GM23338 (cell line): ENCODE data around the gene GJB5. TPM values are rescaled to one million over a fixed set of nuclear protein-coding genes. Genes with fewer than 3 reads are reported as not detected.

Experiments used
- ATAC-seq: fragments of 200-7000 bp; cut with Tn5 transposase; 3 replicates; pipeline ENCODE4 v1.9.1; 2020
- DNase-seq: peaks from one replicate; pipeline ENCODE4 v3.0.0-alpha.2; 2015; ENCODE audit warnings: low spot score
- H2AFZ ChIP-seq: fragments of 200-600 bp; sonication (generic); 2 replicates; pipeline ENCODE4 v1.8.0; 2016; ENCODE audit warnings: antibody characterized with exemption, mild to moderate bottlenecking, moderate library complexity
- H3F3A ChIP-seq: fragments of 200-600 bp; sonication (generic); replicated peaks from 2 replicates; pipeline ENCODE4 v1.8.0; 2017; ENCODE audit warnings: antibody characterized with exemption, mixed run types, low read depth
- H3K27ac ChIP-seq: fragments of 200-600 bp; sonication (generic); 2 replicates; pipeline ENCODE4 v1.6.1; 2016; ENCODE audit warnings: low read depth
- H3K27me3 ChIP-seq: fragments of 200-600 bp; sonication (generic); 2 replicates; pipeline ENCODE4 v1.8.0; 2016; ENCODE audit warnings: mild to moderate bottlenecking, mixed run types, moderate library complexity; ENCODE audit not compliant: insufficient read depth
- H3K36me3 ChIP-seq: fragments of 200-600 bp; sonication (generic); 2 replicates; pipeline ENCODE4 v1.8.0; 2016; ENCODE audit warnings: mild to moderate bottlenecking; ENCODE audit not compliant: insufficient read depth
- H3K4me1 ChIP-seq: fragments of 200-600 bp; sonication (generic); 2 replicates; pipeline ENCODE4 v1.8.0; 2016; ENCODE audit warnings: mild to moderate bottlenecking, moderate library complexity; ENCODE audit not compliant: insufficient read depth
- H3K4me2 ChIP-seq: fragments of 200-600 bp; sonication (generic); 2 replicates; pipeline ENCODE4 v1.7.1; 2017; ENCODE audit warnings: mixed run types
- H3K4me3 ChIP-seq: fragments of 200-600 bp; sonication (generic); 2 replicates; pipeline ENCODE4 v1.6.1; 2016; ENCODE audit warnings: mixed run types
- H3K79me2 ChIP-seq: fragments of 200-600 bp; sonication (generic); replicated peaks from 2 replicates; pipeline ENCODE4 v1.8.0; 2017; ENCODE audit warnings: mild to moderate bottlenecking; ENCODE audit not compliant: insufficient read depth
- H3K9me2 ChIP-seq: fragments of 200-600 bp; sonication (generic); 2 replicates; pipeline ENCODE4 v1.8.0; 2017; ENCODE audit not compliant: insufficient read depth
- H4K20me1 ChIP-seq: fragments of 200-600 bp; sonication (generic); replicated peaks from 2 replicates; pipeline ENCODE4 v1.8.0; 2017; ENCODE audit warnings: mild to moderate bottlenecking; ENCODE audit not compliant: insufficient read depth
- H3K27ac Mint-ChIP-seq: 2 replicates; pipeline ENCODE4 v1.8.0; 2020; ENCODE audit warnings: inconsistent platforms, mild to moderate bottlenecking, moderate library complexity, mixed read lengths
- H3K27me3 Mint-ChIP-seq: 3 replicates; pipeline ENCODE4 v1.8.0; 2022; ENCODE audit warnings: low read depth, mild to moderate bottlenecking, moderate library complexity, mixed read lengths, inconsistent platforms; ENCODE audit not compliant: insufficient read depth, poor library complexity
- H3K36me3 Mint-ChIP-seq: 3 replicates; pipeline ENCODE4 v1.8.0; 2021; ENCODE audit warnings: low read depth, mild to moderate bottlenecking, inconsistent platforms, moderate library complexity, mixed read lengths
- H3K4me1 Mint-ChIP-seq: 3 replicates; pipeline ENCODE4 v1.8.0; 2020; ENCODE audit warnings: mild to moderate bottlenecking, inconsistent platforms, mixed read lengths
- H3K4me3 Mint-ChIP-seq: 3 replicates; pipeline ENCODE4 v1.8.0; 2021; ENCODE audit warnings: moderate library complexity, mild to moderate bottlenecking, inconsistent platforms, mixed read lengths
- H3K9me3 Mint-ChIP-seq: 3 replicates; pipeline ENCODE4 v1.8.0; 2020; ENCODE audit warnings: moderate library complexity, mild to moderate bottlenecking, inconsistent platforms, mixed read lengths
- EZH2phosphoT487 ChIP-seq: fragments of 200-600 bp; sonication (generic); IDR thresholded peaks from one replicate; pipeline ENCODE4 v1.8.1; 2018; ENCODE audit warnings: antibody characterized with exemption; ENCODE audit not compliant: unreplicated experiment
- NANOG ChIP-seq: IDR thresholded peaks from 2 replicates; pipeline ENCODE4 v1.6.1; 2016; ENCODE audit warnings: antibody characterized with exemption, borderline replicate concordance
- STAT1 ChIP-seq: IDR thresholded peaks from one replicate; pipeline ENCODE4 v1.6.1; 2016; ENCODE audit warnings: antibody characterized with exemption; ENCODE audit not compliant: unreplicated experiment
- ZNF114 ChIP-seq: fragments of 250-450 bp; sonication (Bioruptor Pico); IDR thresholded peaks from 2 replicates; pipeline ENCODE4 v1.5.0; 2020; ENCODE audit warnings: mild to moderate bottlenecking, moderate library complexity
- ZNF331 ChIP-seq: fragments of 250-450 bp; sonication (Bioruptor Pico); IDR thresholded peaks from 2 replicates; pipeline ENCODE4 v1.5.0; 2020; ENCODE audit warnings: low read depth, mild to moderate bottlenecking, moderate library complexity
- polyA plus RNA-seq: library from polyadenylated mRNA; unstranded; fragments of >200 nt; fragmentation: Nextera tagmentation; extraction: Ambion mirVana; gene quantifications from 2 replicates; pipeline ENCODE4 v1.2.1, GENCODE V29; 2016
- total RNA-seq: library from RNA; depleted of rRNA; stranded (reverse); fragments of >200 nt; shearing (Covaris generic); gene quantifications from 2 replicates; pipeline ENCODE4 v1.2.3, GENCODE V29; 2014
- TF ChIP-seq, protein P1 (sequence below): fragments of 250-450 bp; sonication (Bioruptor Pico); IDR thresholded peaks from 2 replicates; pipeline ENCODE4 v1.5.0; 2020; ENCODE audit warnings: mild to moderate bottlenecking, moderate library complexity
- TF ChIP-seq, protein P2 (sequence below): IDR thresholded peaks from 2 replicates; pipeline ENCODE4 v1.6.1; 2016; ENCODE audit warnings: antibody characterized with exemption

GJB5 gene
- total and polyA plus RNA-seq, 2 experiments from 2014 or later: 1.4 TPM; not detected in 1

DNA sequence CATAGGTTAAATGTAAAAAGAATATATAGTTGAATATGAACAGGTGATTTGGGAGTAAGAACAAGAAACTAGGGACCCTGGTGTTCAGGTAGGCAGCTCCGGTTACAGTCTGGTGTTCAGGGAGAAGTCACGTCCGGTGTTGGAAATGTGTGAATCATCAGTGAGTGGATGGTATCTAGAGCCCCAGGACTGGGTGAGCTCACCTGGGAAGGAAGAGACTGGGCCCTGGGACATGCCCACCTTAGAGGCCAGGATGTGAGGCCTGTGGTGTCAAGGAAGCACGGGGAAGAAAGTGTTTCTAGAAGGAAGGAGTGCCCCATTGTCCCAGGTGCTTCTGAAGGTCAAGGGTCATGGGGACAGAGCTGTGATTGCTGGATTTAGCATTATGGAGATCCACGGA lies 24.7 kb downstream of the GJB5 start:
- H3K27me3 ChIP-seq: peaks cover 37% of the 10 kb centered on the region
- no peak for TF ChIP-seq ZNF331
- no peak for TF ChIP-seq NANOG
- no peak for TF ChIP-seq EZH2phosphoT487
- no peak for TF ChIP-seq ZNF114 (CRISPR knock-in tag)
- no peaks in the 10 kb centered on the region for H3K9me3 Mint-ChIP-seq
- DNase-seq (no peak), ATAC-seq (no peak)
- H2AFZ ChIP-seq: no peak overlapping the region
- H3K4me1 ChIP-seq: peaks cover 4% of the 10 kb centered on the region
- no peak overlapping the region for H3K27ac Mint-ChIP-seq
- H3K79me2 ChIP-seq: no peaks in the 10 kb centered on the region
- no peak overlapping the region for H3K4me3 ChIP-seq
- H3K27ac ChIP-seq: no peak overlapping the region
- no peaks in the 10 kb centered on the region for H3K9me2 ChIP-seq
- no peaks in the 10 kb centered on the region for H3K36me3 ChIP-seq
- H4K20me1 ChIP-seq: no peaks in the 10 kb centered on the region
- H3F3A ChIP-seq: no peaks in the 10 kb centered on the region
- no peak overlapping the region for H3K4me2 ChIP-seq
- H3K36me3 Mint-ChIP-seq: no peaks in the 10 kb centered on the region
- peaks cover 24% of the 10 kb centered on the region for H3K27me3 Mint-ChIP-seq
- H3K4me1 Mint-ChIP-seq: peaks cover 7% of the 10 kb centered on the region
- H3K4me3 Mint-ChIP-seq: no peak overlapping the region

DNA sequence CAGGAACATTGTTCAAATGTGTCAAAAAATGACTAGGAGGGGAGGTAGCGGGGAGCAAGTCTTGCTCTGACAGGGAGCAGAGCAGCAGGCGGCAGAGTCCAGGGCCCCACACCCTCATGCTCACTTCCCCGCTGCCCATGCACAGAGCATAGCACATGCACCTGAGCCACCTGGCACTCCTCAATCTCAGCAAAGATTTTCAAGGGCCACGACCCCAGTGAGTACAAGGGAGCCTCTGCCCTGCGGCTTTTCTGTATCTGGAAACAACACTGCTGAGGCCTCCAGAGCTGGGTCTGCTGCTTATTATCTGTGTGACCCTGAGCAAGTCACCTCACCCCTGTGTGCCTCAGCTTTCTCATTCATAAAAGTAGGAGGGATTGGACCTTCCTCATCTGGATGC lies 25.1 kb downstream of the GJB5 start:
- H3K4me3 Mint-ChIP-seq: no peak overlapping the region
- H3K4me1 ChIP-seq: peaks cover 4% of the 10 kb centered on the region
- no peaks in the 10 kb centered on the region for H3K9me2 ChIP-seq
- TF ChIP-seq STAT1 (no peak), ZNF114 (CRISPR knock-in tag) (no peak)
- TF ChIP-seq, protein P1, sequence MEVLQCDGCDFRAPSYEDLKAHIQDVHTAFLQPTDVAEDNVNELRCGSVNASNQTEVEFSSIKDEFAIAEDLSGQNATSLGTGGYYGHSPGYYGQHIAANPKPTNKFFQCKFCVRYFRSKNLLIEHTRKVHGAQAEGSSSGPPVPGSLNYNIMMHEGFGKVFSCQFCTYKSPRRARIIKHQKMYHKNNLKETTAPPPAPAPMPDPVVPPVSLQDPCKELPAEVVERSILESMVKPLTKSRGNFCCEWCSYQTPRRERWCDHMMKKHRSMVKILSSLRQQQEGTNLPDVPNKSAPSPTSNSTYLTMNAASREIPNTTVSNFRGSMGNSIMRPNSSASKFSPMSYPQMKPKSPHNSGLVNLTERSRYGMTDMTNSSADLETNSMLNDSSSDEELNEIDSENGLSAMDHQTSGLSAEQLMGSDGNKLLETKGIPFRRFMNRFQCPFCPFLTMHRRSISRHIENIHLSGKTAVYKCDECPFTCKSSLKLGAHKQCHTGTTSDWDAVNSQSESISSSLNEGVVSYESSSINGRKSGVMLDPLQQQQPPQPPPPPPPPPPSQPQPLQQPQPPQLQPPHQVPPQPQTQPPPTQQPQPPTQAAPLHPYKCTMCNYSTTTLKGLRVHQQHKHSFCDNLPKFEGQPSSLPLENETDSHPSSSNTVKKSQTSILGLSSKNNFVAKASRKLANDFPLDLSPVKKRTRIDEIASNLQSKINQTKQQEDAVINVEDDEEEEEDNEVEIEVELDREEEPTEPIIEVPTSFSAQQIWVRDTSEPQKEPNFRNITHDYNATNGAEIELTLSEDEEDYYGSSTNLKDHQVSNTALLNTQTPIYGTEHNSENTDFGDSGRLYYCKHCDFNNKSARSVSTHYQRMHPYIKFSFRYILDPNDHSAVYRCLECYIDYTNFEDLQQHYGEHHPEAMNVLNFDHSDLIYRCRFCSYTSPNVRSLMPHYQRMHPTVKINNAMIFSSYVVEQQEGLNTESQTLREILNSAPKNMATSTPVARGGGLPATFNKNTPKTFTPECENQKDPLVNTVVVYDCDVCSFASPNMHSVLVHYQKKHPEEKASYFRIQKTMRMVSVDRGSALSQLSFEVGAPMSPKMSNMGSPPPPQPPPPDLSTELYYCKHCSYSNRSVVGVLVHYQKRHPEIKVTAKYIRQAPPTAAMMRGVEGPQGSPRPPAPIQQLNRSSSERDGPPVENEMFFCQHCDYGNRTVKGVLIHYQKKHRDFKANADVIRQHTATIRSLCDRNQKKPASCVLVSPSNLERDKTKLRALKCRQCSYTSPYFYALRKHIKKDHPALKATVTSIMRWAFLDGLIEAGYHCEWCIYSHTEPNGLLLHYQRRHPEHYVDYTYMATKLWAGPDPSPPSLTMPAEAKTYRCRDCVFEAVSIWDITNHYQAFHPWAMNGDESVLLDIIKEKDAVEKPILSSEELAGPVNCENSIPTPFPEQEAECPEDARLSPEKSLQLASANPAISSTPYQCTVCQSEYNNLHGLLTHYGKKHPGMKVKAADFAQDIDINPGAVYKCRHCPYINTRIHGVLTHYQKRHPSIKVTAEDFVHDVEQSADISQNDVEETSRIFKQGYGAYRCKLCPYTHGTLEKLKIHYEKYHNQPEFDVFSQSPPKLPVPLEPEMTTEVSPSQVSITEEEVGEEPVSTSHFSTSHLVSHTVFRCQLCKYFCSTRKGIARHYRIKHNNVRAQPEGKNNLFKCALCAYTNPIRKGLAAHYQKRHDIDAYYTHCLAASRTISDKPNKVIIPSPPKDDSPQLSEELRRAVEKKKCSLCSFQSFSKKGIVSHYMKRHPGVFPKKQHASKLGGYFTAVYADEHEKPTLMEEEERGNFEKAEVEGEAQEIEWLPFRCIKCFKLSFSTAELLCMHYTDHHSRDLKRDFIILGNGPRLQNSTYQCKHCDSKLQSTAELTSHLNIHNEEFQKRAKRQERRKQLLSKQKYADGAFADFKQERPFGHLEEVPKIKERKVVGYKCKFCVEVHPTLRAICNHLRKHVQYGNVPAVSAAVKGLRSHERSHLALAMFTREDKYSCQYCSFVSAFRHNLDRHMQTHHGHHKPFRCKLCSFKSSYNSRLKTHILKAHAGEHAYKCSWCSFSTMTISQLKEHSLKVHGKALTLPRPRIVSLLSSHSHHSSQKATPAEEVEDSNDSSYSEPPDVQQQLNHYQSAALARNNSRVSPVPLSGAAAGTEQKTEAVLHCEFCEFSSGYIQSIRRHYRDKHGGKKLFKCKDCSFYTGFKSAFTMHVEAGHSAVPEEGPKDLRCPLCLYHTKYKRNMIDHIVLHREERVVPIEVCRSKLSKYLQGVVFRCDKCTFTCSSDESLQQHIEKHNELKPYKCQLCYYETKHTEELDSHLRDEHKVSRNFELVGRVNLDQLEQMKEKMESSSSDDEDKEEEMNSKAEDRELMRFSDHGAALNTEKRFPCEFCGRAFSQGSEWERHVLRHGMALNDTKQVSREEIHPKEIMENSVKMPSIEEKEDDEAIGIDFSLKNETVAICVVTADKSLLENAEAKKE (CRISPR knock-in tag): no peak
- TF ChIP-seq, protein P2, sequence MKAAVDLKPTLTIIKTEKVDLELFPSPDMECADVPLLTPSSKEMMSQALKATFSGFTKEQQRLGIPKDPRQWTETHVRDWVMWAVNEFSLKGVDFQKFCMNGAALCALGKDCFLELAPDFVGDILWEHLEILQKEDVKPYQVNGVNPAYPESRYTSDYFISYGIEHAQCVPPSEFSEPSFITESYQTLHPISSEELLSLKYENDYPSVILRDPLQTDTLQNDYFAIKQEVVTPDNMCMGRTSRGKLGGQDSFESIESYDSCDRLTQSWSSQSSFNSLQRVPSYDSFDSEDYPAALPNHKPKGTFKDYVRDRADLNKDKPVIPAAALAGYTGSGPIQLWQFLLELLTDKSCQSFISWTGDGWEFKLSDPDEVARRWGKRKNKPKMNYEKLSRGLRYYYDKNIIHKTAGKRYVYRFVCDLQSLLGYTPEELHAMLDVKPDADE: no peak
- H3K27ac ChIP-seq: no peak overlapping the region
- H3K9me3 Mint-ChIP-seq: no peaks in the 10 kb centered on the region
- no peak for ATAC-seq
- no peaks in the 10 kb centered on the region for H3K36me3 Mint-ChIP-seq
- peaks cover 24% of the 10 kb centered on the region for H3K27me3 Mint-ChIP-seq
- H3K79me2 ChIP-seq: no peaks in the 10 kb centered on the region
- H3K36me3 ChIP-seq: no peaks in the 10 kb centered on the region
- no peak for DNase-seq
- peaks cover 7% of the 10 kb centered on the region for H3K4me1 Mint-ChIP-seq
- no peak overlapping the region for H3K27ac Mint-ChIP-seq
- H3F3A ChIP-seq: no peaks in the 10 kb centered on the region
- H3K4me2 ChIP-seq: no peak overlapping the region
- no peak overlapping the region for H2AFZ ChIP-seq
- H3K27me3 ChIP-seq: peaks cover 37% of the 10 kb centered on the region
- H4K20me1 ChIP-seq: no peaks in the 10 kb centered on the region
- H3K4me3 ChIP-seq: no peak overlapping the region
